ENCODE results near the gene MSI2. TPM values are rescaled to one million over a fixed set of nuclear protein-coding genes. Genes with fewer than 3 reads are reported as not detected.

Gene MSI2
- total and polyA plus RNA-seq, 2 experiments from 2014 or later: 18.9 to 41.8 TPM

- TF ChIP-seq CREB1 (CRISPR knock-in tag; IDR thresholded peaks at IDR 0.05; ENCODE audit: low read depth): no peak
- no peak for TF ChIP-seq EZH2phosphoT487 (IDR thresholded peaks at IDR 0.05; ENCODE audit: unreplicated experiment)
- no peak for TF ChIP-seq JUNB (IDR thresholded peaks at IDR 0.05; ENCODE audit: unreplicated experiment)
Measured at GRCh38 chr17:57555636-57556175, 299.4 kb downstream of the MSI2 start (continued).

DNA sequence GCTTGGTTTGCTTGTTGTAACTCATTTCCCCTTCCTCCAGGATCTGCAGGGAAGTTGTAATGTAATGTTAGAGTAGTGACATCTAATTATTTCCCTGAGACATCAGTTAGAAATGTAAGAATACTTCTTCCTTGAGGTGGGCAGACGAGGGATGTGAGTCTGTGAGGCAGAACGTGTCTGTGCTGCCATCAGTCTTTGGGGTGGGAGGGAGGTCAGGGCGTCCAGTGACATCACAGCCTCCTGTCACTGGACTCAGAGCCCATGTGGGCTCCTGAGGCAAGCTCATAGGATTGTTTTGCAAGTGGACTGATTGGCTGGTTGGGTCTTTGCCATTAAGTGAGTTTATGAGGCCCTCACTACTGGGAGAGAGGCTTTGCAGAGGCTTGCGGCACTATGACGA is 300.0 kb downstream of the MSI2 start:
- Histone ChIP-seq H3K4me1 (ENCODE audit: insufficient read depth) (peaks cover 50% of the 10 kb centered on the region), H3K27me3 (ENCODE audit: insufficient read depth) (no peaks in the 10 kb centered on the region)
- no peak overlapping the region for H3K4me3 Mint-ChIP-seq

More for the DNA sequence above, 300.0 kb downstream of the MSI2 start:
- Mint-ChIP-seq H3K36me3 (ENCODE audit: low read depth) (no peaks in the 10 kb centered on the region), H3K27me3 (ENCODE audit: insufficient read depth, low read depth, poor library complexity) (peaks cover 11% of the 10 kb centered on the region), H3K4me1 (peaks cover 59% of the 10 kb centered on the region), H3K27ac (no peak overlapping the region; the same call in 1 of the 2 replicates), H3K9me3 (no peaks in the 10 kb centered on the region)
- no peak overlapping the region for H3K4me3 ChIP-seq
- H3K9me2 ChIP-seq (ENCODE audit: insufficient read depth): no peaks in the 10 kb centered on the region
- ATAC-seq: no peak
- peaks cover 3% of the 10 kb centered on the region; the same call in 1 of the 2 replicates for H3K79me2 ChIP-seq (replicated peaks; ENCODE audit: insufficient read depth)
- no peak overlapping the region for H2AFZ ChIP-seq
- peaks cover 4% of the 10 kb centered on the region; the same call in 1 of the 2 replicates for H4K20me1 ChIP-seq (replicated peaks; ENCODE audit: insufficient read depth)
- no peak for DNase-seq (ENCODE audit: low spot score)
- H3F3A ChIP-seq (replicated peaks; ENCODE audit: low read depth): no peaks in the 10 kb centered on the region
- H3K27ac ChIP-seq (ENCODE audit: low read depth): no peak overlapping the region
- TF ChIP-seq REST (IDR thresholded peaks at IDR 0.05; ENCODE audit: unreplicated experiment) (no peak), ZNF462 (CRISPR knock-in tag; IDR thresholded peaks at IDR 0.05) (no peak), NANOG (IDR thresholded peaks at IDR 0.05; ENCODE audit: borderline replicate concordance) (no peak), POLR2AphosphoS5 (IDR thresholded peaks at IDR 0.05; ENCODE audit: low read depth) (no peak), ZNF331 (CRISPR knock-in tag; IDR thresholded peaks at IDR 0.05; ENCODE audit: low read depth) (no peak), EZH2 (IDR thresholded peaks at IDR 0.05; ENCODE audit: low read depth, unreplicated experiment) (no peak), ETS1 (IDR thresholded peaks at IDR 0.05) (no peak), ZNF114 (CRISPR knock-in tag; IDR thresholded peaks at IDR 0.05) (no peak), EZH2phosphoT487 (IDR thresholded peaks at IDR 0.05; ENCODE audit: unreplicated experiment) (no peak), STAT1 (IDR thresholded peaks at IDR 0.05; ENCODE audit: unreplicated experiment) (no peak), JUNB (IDR thresholded peaks at IDR 0.05; ENCODE audit: unreplicated experiment) (no peak), CREB1 (CRISPR knock-in tag; IDR thresholded peaks at IDR 0.05; ENCODE audit: low read depth) (no peak), CTCF (conservative IDR thresholded peaks at IDR 0.05; ENCODE audit: low read depth in 2 of 2) (no peak)
- H3K36me3 ChIP-seq (ENCODE audit: insufficient read depth): no peaks in the 10 kb centered on the region
- no peak overlapping the region for H3K4me2 ChIP-seq

Data from GM23338 (cell line).